Measurements from ENCODE around the gene SEBOX. TPM values are rescaled to one million over a fixed set of nuclear protein-coding genes. Genes with fewer than 3 reads are reported as not detected.

The SEBOX gene
- total and polyA plus RNA-seq, 2 of the 8 experiments (the other 6 are each of a cell fraction or from before 2014, with no cell fraction given): not detected

GRCh38 chr17:28331891-28332420 lies 33.0 kb downstream of the SEBOX start:
- Histone ChIP-seq H2BK12ac (ENCODE audit: low read depth, low read length) (no peak overlapping the region), H3K9ac (replicated peaks in 1 of 4; ENCODE audit: extremely low read depth in 1 of 4, low read depth in 3 of 4, low read length in 3 of 4) (no peak overlapping the region), H4K5ac (ENCODE audit: insufficient read length, low read depth, low read length) (no peak overlapping the region), H2BK15ac (ENCODE audit: low read length) (no peak overlapping the region), H3K36me3 (ENCODE audit: control insufficient read depth in 2 of 4, insufficient read depth in 4 of 4, low read length in 3 of 4) (peaks cover 8 to 24% (median 18%) of the 10 kb centered on the region in 4 experiments), H2AK5ac (ENCODE audit: low read depth, low read length) (no peak overlapping the region), H3K27me3 (replicated peaks in 1 of 4; ENCODE audit: control insufficient read depth in 3 of 4, extremely low read depth in 1 of 4, insufficient read depth in 3 of 4, low read length in 3 of 4) (no peaks in the 10 kb centered on the region), H3K4me3 (ENCODE audit: extremely low read depth in 1 of 4, insufficient read depth in 2 of 4, low read depth in 3 of 4, low read length in 4 of 4) (no peak overlapping the region), H3K56ac (replicated peaks; ENCODE audit: insufficient read length, low read depth, low read length) (no peak overlapping the region), H3K23me2 (ENCODE audit: low read depth, low read length) (peaks cover 10% of the 10 kb centered on the region; the same call in 1 of the 2 replicates), H3K18ac (ENCODE audit: extremely low read depth, low read length) (no peak overlapping the region), H4K20me1 (replicated peaks in 1 of 2; ENCODE audit: control insufficient read depth in 1 of 2, insufficient read depth in 2 of 2, low read length in 2 of 2) (peaks cover 7% of the 10 kb centered on the region in 2 experiments), H2BK5ac (ENCODE audit: low read depth, low read length) (no peak overlapping the region), H2AFZ (ENCODE audit: low read length) (no peak overlapping the region), H4K91ac (replicated peaks; ENCODE audit: insufficient read length, low read length) (no peak overlapping the region), H3K79me1 (ENCODE audit: low read depth, low read length) (peaks cover 7% of the 10 kb centered on the region), H3K14ac (ENCODE audit: insufficient read length) (no peak overlapping the region), H3K4ac (replicated peaks; ENCODE audit: insufficient read length, low read depth, low read length) (no peak overlapping the region), H2BK20ac (ENCODE audit: low read length) (no peak overlapping the region), H3K9me3 (ENCODE audit: insufficient read depth in 2 of 2, low read depth in 1 of 2, low read length in 1 of 2) (no peaks in the 10 kb centered on the region), H2BK120ac (replicated peaks; ENCODE audit: low read depth, low read length) (no peak overlapping the region), H4K8ac (ENCODE audit: extremely low read depth, insufficient read depth, low read length) (peak overlapping the region; percentile 26; the same call in 1 of the 2 replicates), H3K79me2 (ENCODE audit: control insufficient read depth in 1 of 2, insufficient read depth in 2 of 2, low read length in 2 of 2) (peaks cover 0 to 8% of the 10 kb centered on the region in 2 experiments; a peak in 2 of 4 replicates), H3K27ac (ENCODE audit: low read depth, low read length) (no peak overlapping the region), H3K4me2 (ENCODE audit: insufficient read depth in 1 of 2, low read depth in 2 of 2, low read length in 2 of 2) (no peak overlapping the region), H3K23ac (ENCODE audit: insufficient read length) (no peak overlapping the region), H3K4me1 (replicated peaks in 1 of 4; ENCODE audit: control insufficient read depth in 3 of 4, insufficient read depth in 4 of 4, low read length in 3 of 4) (peaks cover 0 to 10% (median 8%) of the 10 kb centered on the region in 4 experiments; a peak in 6 of 7 replicates)
- DNase-seq (ENCODE audit: low read depth in 1 of 2, low spot score in 2 of 2): no peak
- WGBS, 2 experiments (ENCODE audit: extremely low coverage in 1 of 2, insufficient coverage in 1 of 2, insufficient read length in 1 of 2, insufficient replicate concordance in 2 of 2, low coverage in 1 of 2, low lambda C conversion rate in 2 of 2, missing lambda C conversion rate in 1 of 2): 90% methylated on average over 6 of the region's 6 CpGs; no CpG with 5 or more reads in 1 of the 2 experiments
- TF ChIP-seq JUND (IDR thresholded peaks at IDR 0.05; ENCODE audit: low read length): no peak
- TF ChIP-seq ATF3 (IDR thresholded peaks at IDR 0.05; ENCODE audit: insufficient read depth, low read depth, low read length): no peak
- peak; percentile 5 to 44; a peak in 2 of 3 replicates for TF ChIP-seq POLR2A (IDR thresholded peaks at IDR 0.05; ENCODE audit: control extremely low read depth in 1 of 2, low read depth in 2 of 2, low read length in 2 of 2)
- TF ChIP-seq SUZ12 (IDR thresholded peaks at IDR 0.05; ENCODE audit: low read length): no peak
- ChIA-PET POLR2A (ENCODE audit: partially characterized antibody) (interaction anchor here (1.6 to 2.9 kb wide), 2 partner anchors 13 to 15 kb away, joined by 3 to 30 read pairs; partner anchors contain the start of gene TMEM97), CTCF (ENCODE audit: partially characterized antibody) (interaction anchor here (1.2 kb wide), 1 partner anchor 12 kb away, joined by 4 read pairs; no protein-coding TSS in a partner anchor)
- FAIRE-seq: no peak
